GM21786 (cell line): ENCODE measurements around the gene TSPAN9.

Experiments used
- ATAC-seq: cut with Tn5 transposase; IDR thresholded peaks from one replicate; pipeline ENCODE4 v1.9.1; 2021; ENCODE audit not compliant: unreplicated experiment

TSPAN9 gene

DNA sequence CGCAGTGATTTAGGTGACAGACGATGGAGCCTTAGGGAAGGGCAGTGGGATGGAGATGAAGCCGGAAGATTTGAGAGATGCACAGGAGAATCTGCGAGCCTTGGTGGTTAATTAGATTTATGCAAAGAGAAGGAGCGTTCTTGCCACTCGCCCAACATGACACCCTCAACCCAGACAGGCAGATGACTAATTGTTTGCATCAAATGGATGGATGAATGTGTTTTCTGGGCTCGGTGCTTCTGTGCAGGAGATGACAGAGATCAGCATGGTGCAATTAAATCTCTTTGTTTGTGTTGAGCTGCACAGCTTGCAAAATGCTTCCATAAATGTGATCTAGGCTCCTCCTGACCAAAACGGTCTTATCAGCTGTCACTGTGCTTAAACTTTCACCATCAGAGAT, 211.5 kb downstream of the TSPAN9 start:
- ATAC-seq, result no peak

DNA sequence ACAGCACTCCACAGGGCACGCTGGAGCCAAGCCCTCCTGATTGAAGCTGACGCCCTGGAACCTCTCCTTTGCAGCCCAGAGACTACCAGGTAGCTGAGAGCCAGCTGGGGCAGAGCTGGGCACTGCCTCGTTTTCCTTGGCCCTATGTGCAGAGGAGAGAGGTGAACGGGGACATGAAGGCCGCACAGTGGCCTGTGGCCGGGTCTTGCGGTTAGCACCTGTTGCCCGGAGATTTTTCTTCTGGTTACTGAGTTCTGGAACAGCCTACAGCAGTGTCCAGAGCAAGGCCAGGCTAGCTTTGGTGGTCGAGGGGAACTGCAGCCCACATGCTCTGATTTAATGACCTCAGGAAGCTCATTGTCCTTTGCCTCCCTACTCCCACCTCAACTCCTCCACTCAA, 212.5 kb downstream of the TSPAN9 start:
- no peak for ATAC-seq

DNA sequence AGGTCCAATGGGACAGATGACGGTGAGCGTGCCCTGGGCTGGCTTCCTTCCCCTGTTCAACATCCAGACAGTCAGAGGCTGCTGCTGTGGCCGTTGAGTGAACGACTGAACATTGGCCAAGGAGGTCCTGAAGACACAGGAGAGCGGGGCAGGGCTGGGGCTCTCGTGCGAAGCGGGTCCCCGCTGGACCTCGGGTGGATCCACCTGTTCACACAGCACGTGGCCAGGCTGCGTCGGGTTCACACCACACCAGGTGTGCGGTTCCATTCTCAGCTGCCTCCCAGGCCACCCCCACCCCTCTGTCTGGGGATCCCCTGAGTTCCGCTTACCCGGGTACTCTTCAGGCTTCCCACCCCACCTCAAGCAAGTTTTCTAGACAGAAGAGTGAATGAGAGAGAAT, 214.8 kb downstream of the TSPAN9 start:
- no peak for ATAC-seq

DNA sequence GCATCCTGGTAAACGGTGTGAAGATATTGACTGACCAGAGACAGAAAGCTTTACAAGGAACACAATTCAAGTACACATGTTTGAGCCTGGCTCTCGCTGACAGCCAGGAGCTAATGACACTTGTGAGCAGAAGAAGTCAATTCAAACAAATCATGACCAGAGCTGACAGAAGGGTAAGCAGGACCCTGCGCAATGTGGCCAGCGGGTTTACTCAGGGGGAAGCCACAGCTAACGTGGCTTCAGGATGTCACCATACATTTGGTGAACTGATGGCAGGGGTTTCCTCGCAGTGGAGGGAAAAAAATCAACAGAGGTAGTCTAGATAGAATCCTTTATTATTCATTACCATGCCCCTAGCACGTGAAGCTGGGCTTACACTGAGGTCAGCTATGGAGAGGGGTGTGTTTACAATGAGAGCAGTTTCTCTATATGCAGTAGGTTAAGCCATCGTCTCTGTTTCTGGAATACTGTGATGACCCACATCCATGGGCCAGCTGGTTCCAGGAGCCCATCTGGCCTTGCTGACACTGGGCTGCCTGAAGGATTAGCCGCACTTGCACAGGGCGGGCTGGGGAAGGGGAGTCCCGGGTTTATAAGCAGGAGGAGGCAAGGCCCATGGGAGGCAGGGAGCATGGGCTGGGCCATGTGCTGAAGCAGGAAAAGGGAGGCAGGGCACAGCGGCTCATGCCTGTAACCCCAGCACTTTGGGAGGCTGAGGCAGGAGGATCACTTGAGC, 215.7 kb downstream of the TSPAN9 start:
- no peak for ATAC-seq

DNA sequence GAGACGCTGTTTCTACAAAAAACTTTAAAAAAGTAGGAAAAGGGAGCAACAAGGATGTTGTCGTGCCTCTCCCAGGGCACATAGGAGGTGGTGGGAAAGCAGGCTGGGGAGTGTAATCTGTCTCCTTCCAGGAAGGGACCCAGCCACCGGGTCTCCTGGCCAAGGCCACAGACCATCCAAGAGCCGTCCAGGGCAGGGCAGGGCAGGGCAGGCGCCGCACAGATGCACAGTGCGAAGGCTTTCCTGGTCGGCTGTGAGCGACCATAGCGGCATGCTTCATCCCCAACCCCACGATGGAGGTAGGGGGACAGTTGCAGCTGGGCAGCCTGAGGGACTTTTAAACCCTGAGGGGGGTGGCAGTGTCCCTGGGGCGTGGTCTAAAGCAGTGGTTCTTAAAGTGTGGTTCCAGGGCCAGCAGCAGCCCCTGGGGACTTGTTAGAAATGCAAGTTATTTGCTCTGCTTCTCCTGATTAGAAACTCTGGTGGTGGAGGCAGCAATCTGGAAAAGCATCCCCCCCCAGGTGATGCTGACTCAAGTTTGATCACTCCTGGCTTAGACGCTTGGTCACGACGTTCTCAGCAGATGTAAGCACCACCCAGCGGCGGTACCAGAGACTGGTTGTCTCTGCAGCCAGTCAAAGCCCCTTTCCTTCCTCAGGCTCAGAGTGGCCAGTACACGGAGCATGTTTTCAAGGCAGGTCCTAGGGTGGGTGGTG, 216.4 kb downstream of the TSPAN9 start:
- no peak for ATAC-seq

DNA sequence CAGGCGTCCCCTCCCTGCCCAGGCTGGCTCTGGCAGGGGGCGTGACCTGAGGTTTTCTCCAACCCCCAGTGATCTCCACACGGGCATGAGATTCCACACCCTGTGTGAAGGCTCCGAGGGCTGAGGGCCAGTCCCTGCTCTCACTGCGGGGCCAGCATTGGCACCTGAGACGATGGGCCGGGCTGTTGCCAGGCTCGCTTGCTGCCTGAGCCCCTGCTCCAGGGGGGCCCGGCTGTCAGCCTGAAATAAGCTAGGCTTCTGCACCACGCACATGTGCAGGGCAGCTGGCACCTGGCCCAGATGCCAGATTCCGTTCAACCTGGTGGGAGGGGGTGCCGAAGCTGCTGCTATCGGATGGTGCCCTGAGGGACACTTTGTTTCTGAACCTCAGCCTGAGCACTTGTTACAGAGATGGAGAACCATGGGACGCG, 217.3 kb downstream of the TSPAN9 start:
- ATAC-seq, result no peak

DNA sequence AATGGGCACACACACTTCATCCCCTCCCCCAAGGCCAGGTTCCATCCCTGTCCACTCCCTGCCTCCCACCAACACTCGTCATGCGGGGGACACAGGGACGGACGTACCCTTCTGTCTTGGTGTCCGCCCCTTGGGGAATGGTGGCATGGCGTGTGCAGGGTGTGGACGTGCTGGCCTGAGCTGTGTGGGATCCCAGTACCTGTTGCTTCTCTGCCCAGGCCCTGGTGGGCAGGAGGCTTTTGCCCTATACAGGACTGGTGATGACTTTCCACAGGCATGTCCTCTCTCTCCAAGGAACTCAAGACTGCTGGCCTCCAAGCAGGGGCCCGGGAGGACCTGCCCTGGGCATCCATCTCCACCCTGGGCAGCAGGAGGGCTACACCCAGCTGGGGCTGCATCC, 218.0 kb downstream of the TSPAN9 start:
- no peak for ATAC-seq

DNA sequence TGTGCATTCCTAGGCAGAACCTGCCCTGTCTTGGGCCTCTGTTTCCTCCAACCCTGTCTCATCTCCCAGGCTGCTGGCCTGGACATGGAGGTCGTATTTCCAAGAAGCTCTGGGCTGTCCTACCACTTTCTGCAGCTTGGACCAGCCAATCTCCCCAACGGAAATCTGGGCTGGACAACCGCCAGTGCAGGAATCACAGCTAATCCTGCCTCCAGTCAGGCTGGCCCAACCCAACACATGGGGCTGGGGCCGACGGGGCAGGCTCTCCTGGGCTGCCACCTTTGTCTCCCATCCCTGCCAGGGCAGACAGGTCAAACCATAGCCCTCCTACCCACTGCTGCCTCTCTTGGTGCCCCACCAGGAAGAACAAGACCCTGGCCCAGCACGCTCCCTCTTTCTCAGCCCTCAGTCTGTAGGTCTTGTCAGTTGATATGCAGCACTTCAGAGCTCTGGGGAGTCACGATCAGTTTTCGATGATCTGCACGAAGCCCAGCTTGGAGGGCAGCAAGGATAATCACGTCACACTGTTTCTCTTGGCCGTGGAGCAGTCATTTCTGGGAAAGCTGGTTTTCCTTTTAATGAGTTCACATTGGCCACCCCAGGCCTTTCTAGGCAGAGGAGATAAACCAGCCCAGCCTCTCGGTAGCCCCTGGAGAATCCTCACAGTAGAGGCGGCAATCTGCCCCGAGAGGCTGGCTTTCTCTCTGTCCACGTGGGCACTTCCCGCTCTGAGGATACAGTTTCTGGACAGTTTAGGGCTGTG, 218.6 kb downstream of the TSPAN9 start:
- ATAC-seq, result no peak

DNA sequence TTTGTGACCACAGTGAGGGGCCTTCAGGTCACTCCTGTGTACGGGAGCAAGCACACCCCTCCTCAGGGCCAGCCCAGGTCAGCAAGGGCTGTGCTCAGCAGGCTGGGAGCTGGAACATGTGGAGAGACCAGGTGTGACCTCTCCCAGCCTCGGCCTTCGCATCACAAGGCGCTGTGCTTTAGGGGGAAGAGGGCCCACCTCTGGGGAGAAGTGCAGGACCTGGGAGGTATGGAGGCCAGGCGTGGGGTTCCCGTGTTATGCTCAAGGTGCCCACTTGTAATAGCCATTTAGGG, 219.2 kb downstream of the TSPAN9 start:
- ATAC-seq, result no peak

DNA sequence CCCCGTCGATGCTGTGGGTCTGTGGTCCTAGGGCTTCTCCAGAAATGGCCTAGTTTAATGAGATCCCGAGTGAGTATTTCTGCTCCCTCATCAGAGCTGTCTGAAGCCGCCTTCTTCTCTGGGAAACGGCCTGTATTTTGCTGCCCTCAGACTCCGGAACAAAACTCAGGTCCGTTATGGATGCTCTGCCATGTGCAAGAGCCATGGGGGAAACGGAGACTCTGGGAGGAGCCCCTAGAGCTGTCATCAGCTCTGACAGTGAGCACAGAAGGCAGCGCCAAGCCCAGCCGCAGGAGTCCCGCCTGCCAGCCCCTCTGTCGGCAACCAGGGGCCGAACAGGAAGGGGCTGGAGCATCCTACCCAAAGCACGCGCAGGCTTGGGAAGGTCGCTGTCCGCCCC, 221.4 kb downstream of the TSPAN9 start:
- no peak for ATAC-seq

DNA sequence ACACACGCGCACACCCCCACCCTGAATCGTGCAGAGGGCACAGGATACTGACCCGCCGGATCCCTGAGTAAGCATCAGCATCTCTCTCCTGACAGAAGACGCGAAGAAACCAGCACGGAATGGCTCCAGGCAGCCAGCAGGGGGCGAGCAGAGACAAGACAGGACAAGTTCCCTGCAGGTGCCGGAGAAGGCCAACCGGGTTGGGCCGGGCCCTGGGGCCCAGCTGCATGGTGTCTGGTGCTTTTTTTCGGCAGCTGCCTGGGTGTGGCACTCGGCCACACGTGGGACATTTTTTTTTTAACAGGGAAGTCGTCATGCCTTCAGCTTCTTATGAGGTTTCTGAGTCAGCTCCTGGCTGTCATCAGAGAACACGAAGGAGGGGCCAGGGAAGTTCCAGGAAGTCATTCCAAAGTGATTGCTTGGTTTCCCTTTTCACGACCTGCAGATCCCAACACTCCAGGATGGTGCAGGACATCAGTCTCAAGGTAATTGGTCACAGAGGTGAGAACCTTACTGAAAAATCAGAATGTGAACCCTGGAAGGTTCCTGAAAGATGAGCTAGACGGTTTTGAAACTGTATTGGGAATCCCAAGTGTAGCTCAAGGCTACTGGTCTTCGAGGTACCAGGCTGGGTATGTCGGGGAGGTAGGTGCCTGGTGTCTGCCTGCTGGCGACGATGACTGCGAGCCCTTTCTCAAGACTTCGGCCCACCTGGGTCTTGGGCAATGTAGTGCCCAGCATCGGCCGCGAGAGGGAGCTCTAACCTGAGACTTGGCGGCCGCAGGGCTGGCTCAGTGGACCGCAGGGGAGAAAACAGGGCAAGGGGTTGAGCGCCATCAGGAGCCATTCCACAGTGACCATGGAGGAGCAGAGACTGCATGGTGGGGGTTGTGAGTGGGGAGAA, 223.0 kb downstream of the TSPAN9 start:
- no peak for ATAC-seq

DNA sequence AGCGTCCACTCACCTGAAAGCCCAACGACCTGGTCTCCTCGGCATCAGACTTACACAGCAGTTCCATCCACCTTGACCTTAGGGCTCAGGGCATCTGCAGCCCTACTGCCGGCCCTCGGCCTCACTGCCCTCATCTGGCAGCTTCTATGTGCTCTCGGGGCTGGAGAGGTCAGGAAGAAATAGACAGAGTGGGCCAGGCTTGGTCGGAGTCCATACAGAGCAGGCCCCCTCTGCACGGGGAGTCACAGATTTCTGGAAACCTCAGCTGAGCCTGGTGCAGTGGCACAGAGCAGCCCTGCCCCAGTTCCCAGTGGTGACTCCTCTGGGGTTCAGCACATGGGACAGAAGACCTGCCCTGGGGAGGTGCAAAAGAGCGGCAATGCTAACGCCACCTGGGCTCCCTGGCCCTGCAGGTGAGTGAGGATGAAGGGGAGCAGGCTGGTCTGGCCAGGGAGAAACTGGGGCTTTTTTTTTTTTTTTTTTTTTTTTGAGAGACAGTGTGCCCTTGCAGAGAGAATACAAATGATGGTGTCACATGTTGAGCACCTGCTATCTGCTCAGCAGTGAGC, 223.7 kb downstream of the TSPAN9 start:
- ATAC-seq, result no peak

DNA sequence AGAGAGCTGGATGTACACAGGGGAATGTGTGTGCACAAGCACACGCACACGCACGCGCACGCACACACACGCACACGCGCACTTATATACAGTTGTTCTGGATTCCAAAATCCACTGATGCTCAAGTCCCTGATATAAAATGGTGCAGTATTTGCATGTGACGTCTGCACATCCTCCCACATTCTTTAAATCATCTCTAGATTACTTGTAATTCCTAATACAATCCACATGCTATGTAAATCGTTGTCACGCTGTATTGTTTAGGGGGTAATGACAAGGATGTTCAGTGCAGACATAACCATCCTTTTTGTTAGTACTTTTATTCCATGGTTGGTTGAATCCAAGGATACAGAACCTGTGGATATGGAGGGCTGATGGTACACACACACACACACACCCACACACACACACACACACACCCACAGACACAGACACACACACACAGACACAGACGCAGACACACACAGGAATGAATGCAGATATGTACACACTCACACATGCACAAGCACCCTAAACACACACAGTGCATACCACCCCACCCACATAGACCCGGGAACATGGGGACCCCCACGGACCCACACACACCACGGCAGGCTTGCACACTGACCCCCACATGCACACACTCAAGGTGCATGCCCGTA, 225.3 kb downstream of the TSPAN9 start:
- ATAC-seq, result no peak

DNA sequence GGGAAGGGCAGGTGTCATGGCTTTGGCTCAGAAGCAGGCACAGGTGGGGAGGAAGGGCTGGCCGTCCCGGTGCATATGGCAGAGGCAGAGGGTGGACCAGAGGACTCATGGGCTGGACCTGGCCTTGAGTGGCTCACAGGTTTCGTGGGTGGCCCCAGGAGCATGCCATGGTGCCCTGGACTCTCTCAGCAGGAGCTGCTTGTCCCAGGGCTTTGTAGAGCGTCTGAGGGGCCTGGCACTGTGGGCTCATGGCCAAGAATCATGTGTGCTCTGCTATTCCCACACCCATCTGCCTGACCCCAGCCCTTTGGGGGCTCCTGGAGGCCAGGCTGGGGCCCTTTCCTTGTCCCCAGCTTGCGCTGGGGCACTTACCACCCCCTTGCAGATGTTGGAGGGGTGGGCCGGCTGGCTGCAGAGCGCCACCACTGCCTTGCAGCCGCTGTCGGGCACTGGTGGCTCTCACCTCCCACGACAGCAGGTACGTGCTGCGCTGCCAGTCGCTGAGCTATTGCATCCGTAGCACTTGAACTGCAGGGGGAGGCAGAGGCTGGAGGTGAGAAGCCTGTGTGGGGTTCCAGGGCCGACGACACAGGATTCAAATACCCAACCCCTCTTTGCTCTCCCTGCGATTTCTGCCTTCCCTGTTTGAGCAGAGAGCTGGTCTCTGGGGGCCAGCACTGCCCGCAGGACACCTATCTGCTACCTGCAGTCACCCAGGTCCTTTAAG, 226.4 kb downstream of the TSPAN9 start:
- no peak for ATAC-seq

DNA sequence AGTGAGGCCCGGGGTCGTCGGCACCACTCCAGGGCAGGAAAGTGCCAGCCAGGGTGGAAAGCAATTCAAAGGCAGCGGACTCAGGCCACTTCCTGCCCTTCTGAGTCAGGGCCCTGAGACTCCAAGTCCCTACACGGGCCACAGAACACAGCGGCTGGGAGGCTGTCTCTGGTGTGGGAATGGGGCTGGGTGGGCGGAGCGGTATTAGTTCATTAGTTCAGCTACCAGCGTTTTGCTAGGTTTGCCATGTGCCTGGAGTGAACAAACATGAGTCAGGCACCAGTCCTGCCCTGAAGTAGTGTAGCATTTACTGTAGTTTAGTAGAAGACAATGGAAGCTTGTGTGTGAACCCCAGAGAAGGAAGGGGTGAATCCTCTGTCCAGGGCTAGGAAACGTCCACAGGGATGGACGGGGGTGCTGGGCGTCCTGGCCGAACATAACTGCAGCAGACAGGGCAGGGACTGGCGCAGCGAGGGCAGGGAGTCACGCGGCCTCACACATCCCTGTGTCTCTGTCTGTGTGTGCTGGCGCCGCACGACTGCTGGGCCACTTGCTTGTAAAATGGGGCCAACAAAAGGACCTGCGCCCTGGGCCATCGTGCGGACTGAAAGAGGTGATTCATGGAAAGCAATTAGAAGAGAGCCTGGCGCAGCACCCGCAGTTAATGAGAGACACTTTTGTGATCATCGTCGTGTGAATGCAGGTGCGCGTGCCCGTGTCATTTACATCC, 227.4 kb downstream of the TSPAN9 start:
- ATAC-seq, result no peak

DNA sequence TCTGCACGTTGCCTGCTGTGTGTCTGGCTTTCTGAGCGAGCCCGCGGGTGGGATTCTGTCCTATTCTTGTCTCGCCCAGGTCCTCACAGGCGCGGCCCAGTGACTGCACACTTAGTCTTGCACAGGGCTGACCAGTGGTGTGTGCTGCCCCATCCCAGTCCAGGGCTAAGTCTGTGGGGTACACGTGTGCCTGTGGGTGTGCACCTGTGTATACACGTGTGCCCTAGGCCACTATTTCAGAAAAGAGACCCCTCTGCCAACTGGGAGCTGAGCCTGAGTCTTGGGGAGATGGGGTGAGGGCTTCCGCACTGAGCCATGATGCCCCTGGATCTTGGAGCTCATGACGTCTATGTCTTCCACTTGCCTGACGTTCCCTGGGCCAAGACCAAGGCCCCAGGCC, 228.3 kb downstream of the TSPAN9 start:
- no peak for ATAC-seq

DNA sequence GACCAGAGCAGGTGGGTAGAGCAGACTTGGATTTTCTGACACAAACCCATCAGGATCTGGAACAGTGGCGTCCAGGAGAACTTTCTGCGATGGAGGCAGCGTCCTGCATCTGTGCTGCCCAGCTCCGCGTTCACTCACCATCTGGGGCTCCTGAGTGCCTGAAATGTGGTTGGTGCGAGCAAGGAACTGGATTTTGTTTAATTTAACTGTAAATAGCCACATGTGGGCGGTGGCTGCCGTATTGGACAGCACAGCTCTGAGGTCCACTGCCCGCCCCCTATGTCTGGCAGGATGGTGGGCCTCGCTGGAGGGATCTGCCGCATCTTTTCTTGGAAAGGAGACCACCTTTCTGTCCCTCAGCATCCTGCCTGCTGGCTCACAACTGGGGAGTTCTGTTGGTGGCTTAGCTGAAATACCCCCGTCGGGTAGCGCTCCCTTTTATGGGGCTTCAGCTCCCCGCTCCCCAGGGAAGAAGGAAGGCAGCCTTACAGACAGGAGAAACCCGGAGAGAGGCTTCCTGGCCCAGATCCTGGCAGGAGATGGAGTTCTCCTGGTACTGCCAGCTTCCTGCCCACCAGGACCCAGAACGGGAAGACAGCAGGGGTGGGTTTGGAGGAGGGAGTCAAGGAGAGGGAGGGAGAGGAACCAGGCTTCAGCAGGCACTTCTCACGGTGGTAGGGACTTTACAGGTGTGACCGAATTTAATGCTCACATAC, 228.9 kb downstream of the TSPAN9 start:
- no peak for ATAC-seq

DNA sequence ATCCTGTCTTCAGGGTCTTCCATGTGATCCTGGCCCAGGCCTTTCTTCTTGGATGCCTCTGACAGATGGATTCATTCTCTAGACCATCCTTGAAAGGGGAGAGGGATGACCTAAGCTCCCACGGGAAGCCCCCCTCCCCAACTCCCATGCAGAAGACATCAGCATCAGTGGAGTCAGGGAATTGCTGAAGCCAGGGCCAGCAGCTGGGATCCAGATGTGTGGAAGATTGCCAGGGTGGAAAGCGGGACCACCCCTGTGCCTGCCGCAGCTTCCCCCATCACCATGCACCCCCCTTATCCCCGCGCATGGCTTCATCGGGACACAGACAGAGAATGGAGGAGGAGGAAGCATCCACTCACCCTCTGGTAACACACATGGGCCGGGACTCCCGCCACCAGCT, 230.2 kb downstream of the TSPAN9 start:
- ATAC-seq, result no peak
